Forelimb muscle (tissue), 1 donor: ENCODE results near the gene UBALD2. TPM values are rescaled to one million over a fixed set of nuclear protein-coding genes. Genes with fewer than 3 reads are reported as not detected.
"Not testable (repeated sequence)": the region's sequence is repeated elsewhere in the genome, so short reads cannot be mapped to it uniquely, and the experiment has no call there.

Source experiments
- DNase-seq: peaks from one replicate; pipeline ENCODE4 v3.0.0-alpha.2; 2013; ENCODE audit warnings: low read depth
- polyA plus RNA-seq: library from polyadenylated mRNA; unstranded; fragments of 120-200 nt; gene quantifications from one replicate; pipeline ENCODE4 v1.2.1, GENCODE V29; 2013; ENCODE audit not compliant: insufficient read length

The UBALD2 gene
- polyA plus RNA-seq, 1 donor, result 18.3 TPM

GRCh38 chr17:76244721-76245120 is 20.4 kb upstream of the UBALD2 start:
- not testable (repeated sequence) for DNase-seq

- DNase-seq, result no peak
Observed at GRCh38 chr17:76246080-76247066, 18.8 kb upstream of the UBALD2 start.

DNA sequence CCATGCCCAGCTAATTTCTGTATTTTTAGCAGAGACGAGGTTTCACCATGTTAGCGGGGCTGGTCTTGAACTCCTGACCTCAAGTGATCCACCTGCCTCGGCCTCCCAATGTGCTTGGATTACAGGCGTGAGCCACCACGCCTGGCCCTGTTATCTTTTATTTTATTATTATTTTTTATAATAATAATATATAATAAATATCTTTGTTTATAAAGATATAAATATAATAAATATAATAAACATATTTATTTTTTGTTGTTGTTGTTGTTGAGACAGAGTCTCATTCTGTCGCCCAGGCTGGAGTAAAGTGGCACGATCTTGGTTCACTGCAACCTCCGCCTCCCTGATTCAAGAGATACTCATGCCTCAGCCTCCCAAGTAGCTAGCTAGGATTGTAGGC is 17.8 kb upstream of the UBALD2 start:
- DNase-seq, result no peak

DNA sequence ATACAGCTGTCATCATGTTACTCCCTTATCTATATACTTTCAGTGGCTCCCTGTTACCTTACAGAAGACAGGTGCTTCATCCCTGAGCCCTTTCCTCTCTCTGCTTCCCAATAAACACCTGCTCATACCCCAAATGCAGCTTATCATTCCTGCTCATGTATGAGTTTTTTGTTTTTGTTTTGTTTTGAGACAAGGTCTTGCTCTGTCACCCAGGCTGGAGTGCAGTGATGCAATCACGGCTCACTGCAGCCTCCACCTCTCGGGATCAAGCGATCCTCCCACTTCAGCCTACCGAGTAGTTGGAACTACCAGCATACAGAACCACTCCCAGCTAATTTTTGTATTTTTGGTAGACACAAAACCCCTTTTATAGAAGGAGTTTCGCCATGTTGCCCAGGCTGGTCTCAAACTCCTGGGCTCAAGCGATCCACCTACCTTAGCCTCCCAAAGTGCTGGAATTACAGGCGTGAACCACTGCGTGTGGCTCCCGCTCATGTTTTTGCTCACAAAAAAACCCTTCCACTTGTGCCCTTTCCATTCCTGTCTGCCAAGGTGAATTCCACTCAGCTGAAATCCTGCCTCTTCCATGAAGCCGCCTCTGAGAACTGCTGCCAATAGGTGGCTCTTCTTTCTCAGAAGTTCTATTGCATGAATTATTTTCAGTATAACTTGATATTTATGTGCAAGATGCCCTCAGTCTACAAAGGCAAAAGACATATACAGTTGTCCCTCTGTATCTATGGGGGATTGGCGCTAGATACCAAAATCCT is 16.9 kb upstream of the UBALD2 start:
- DNase-seq, result no peak

GRCh38 chr17:76250141-76250540 is 15.0 kb upstream of the UBALD2 start:
- no peak for DNase-seq

DNA sequence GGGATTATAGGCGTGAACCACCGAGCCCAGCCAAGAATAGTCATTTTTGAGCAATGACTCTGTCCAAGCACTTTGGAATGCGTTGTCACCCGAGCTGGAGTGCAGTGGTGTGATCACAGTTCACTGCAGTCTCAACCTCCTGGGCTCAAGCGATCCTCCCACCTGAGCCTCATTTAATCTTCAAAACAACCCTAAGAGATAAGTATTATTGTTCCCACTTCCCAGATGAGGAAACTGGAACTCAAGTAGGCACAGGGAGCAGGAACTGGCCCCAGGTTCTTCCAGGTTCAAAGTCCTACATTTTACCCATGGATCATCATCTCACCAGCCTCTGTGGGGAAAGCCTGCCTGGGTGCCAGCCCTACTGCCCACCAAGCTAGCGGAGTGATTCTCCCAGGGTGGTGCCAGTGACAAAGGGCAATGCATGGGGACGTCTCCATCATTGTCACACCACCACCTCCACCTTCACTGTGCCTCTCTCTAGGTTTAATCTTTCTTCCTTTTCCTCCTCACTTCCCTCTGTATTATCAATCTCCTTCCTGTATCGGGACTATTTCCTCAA is 13.6 kb upstream of the UBALD2 start:
- no peak for DNase-seq

DNA sequence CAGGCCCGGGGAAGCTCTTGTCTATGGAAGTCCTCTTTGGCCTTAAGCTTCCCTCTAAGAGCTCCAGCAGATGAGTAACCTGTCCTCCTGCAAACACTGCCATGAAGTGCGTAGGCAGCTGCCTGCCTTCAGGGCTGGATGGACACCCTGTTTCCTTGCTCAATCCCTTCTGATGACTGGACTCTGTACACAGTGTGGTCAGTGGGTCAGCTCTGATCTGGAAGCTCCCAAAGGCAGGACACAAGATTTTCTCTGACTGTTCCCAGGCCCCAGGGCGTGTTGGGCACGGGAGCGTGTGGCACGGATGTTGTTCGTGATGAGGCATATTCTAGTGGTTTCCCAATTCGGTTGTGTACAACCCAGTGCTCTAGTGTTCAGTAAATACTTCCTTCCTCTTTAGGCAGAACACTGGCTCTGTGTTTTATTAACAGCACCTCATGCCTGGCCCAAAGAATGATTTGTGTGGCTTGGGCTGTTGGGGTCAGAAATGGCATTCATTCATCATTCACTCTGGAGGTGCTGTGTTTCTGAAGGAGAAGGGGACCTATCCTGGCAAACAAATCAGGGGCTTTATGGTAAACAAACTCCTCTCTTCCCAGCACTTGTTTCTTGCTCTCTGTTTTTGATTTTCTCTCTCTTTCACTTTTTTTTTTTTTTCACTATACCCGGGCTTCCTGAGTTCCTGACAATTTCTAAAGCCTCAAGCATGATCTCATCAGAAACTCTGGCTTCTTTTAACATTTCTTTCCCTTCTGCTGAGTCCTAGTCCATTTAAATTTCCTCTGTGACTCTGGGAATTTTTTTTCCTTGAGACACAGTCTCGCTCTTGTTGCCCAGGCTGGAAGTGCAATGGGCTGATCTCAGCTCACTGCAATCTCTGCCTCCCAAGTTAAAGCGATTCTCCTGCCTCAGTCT is 12.9 kb upstream of the UBALD2 start:
- no peak for DNase-seq

DNA sequence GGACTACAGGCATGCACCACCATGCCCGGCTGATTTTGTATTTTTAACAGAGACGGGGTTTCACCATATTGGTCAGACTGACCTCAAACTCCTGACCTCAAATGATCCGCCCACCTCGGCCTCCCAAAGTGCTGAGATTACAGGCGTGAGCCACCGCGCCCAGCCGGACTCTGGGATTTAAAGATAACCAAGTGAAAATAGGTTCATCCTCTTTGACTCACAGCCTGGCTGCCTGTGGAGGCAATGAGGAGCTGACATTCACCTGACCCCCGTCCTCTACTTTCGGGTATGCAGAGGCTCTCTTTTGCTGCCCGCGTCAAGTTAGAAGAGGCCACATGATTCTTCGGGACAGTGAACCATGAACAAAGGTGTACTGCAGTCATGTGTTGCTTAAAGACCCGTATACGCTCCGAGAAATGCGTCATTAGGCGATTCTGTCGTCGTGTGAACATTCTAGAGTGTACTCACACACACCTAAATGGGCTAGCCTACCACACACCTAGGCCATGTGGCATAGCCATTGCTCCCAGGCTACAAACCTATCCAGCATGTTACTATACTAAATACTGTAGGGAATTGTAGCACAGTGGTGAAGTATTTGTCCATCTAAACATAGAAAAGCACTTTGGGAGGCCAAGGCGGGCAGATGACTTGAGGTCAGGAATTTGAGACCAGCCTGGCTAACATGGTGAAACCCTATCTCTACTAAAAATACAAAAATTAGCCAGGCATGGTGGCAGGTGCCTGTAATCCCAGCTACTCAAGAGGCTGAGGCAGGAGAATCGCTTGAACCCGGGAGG is 12.0 kb upstream of the UBALD2 start:
- not testable (repeated sequence) for DNase-seq

DNA sequence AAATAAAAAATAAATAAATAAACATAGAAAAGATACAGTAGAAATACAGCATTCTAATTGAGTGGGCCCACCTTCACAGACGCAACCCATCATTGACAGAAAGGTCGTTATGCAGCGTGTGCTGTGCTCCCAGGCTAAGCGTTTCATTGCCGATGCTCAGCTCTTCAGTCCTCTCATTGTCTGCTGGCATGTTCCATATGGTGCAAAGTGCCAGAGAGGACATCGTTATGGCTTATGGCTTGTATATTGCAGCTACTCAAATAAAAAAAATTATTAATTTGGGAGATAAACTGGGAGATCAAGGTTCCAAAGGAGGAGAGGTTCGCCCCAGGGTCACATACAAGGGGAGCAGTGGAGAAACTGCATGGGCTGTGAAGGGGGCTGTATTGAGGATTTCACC is 11.3 kb upstream of the UBALD2 start:
- no peak for DNase-seq

GRCh38 chr17:76254275-76254674 is 10.9 kb upstream of the UBALD2 start:
- DNase-seq, result no peak

GRCh38 chr17:76255801-76256429 is 9.2 kb upstream of the UBALD2 start:
- no peak for DNase-seq

- not testable (repeated sequence) for DNase-seq
Observed at GRCh38 chr17:76256430-76257050, 8.6 kb upstream of the UBALD2 start.

DNA sequence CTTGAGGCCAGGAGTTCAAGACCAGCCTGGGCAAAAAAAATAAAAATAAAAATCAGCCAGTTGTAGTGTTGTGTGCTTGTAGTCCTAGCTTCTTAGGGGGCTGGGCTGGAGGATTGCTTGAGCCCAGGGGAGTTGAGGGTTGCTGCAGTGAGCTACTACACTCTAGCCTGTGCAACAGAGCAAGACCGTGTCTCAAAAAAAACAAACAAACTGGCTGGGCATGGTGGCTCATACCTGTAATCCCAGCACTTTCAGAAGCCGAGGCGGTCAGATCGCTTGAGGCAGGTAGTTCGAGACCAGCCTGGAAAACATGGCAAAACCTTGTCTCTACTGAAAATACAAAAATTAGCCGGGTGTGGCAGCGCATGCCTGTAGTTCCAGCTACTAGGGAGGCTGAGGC is 4.9 kb upstream of the UBALD2 start:
- DNase-seq, result no peak

- DNase-seq, result no peak
Observed at GRCh38 chr17:76260669-76261068, 4.5 kb upstream of the UBALD2 start.

DNA sequence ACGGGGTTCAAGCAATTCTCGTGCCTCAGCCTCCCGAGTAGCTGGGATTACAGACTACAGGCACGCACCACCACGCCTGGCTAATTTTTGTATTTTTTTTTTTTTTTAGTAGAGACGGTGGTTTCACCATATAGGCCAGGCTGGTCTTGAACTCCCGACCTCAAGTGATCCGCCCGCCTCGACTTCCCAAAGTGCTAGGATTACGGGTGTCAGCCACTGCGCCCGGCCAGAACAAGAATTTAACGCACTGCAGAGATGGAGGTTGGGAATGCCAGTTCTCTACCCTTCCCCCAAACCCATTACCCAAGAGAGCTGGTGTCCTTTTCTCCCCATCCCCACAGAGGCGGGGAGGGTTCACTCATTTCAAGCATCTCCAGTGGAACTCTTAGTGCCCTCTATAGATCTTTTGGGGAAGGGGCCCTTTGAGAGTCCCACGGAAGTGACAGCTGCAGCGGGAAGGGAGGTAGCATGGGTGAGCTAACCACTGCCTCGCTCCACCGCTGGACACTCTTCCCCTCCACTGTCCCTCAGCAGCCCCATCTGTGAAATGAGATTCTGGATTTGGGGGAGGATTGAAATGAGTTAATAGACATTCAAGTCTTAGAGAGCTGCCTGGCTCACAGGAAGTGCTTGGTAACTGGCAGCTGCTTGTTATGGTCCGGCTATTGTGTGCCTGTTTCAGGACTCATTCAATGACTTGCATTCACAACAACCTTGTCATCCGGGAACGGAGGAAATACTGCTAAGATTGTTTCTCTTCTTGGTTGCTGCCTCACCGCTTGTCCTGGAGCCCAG is 3.5 kb upstream of the UBALD2 start:
- DNase-seq, result no peak

DNA sequence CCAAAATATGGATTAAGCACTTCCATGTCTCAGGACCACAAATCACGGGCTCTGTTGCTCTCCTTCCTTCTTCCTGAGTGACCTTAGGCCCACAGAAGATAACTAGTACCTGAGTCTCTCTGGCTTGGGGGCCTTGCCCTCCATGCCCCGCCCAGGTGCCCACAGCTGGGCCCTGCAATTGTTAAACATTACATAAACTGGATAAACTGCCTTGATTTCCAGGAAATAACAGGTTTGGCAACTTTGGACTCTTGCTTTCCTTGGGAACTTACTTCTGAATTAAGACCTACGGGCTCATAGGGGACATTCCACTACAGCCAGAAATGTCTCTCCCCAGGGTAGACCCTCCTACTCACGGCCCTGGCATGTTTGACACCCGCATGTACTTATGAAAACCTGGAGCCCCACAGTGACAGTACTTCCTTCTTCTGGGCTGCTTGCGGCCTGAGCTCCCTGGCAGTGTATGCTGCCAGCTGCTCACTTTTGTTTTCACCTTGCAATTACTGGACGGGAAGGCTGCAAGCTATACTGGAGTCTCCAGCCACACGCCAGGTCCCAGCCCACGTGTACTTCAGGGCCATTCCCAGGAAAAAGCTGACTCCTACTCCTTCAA is 2.3 kb upstream of the UBALD2 start:
- no peak for DNase-seq

GRCh38 chr17:76263896-76264295 is 1.3 kb upstream of the UBALD2 start:
- no peak for DNase-seq

DNA sequence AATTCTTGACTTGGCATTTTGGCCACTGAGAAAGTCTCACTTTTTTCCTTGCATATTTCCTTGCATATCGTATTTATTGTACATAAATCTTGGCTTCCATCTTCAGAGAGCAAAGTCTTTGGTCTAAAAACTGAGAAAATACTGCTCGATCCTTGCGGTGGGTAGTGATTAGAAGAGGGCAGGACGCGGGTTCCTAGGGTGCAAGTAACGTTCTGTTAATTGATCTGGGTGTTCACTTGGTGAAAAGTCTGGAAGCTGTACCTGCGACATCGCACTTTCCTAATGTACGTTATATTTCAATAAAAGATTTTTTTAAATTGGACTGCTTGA is 758 bp upstream of the UBALD2 start:
- no peak for DNase-seq
